Measurements from ENCODE around the gene FBXL20. TPM values are rescaled to one million over a fixed set of nuclear protein-coding genes. Genes with fewer than 3 reads are reported as not detected.
A peak's percentile ranks its signal among the peaks of the same experiment; 100 is the strongest.

Gene FBXL20
- total RNA-seq, 4 donors from 2014 or later: 20.5 to 34.7 (median 26.6) TPM

- TF ChIP-seq, protein P1, sequence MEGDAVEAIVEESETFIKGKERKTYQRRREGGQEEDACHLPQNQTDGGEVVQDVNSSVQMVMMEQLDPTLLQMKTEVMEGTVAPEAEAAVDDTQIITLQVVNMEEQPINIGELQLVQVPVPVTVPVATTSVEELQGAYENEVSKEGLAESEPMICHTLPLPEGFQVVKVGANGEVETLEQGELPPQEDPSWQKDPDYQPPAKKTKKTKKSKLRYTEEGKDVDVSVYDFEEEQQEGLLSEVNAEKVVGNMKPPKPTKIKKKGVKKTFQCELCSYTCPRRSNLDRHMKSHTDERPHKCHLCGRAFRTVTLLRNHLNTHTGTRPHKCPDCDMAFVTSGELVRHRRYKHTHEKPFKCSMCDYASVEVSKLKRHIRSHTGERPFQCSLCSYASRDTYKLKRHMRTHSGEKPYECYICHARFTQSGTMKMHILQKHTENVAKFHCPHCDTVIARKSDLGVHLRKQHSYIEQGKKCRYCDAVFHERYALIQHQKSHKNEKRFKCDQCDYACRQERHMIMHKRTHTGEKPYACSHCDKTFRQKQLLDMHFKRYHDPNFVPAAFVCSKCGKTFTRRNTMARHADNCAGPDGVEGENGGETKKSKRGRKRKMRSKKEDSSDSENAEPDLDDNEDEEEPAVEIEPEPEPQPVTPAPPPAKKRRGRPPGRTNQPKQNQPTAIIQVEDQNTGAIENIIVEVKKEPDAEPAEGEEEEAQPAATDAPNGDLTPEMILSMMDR (IDR thresholded peaks at IDR 0.05): no peak
- no peak for TF ChIP-seq POLR2A (IDR thresholded peaks at IDR 0.05)
- Histone ChIP-seq H3K4me1 (peaks cover 0 to 25% (median 20%) of the 10 kb centered on the region in 4 donors), H3K27ac (peak overlapping the region in 1 of 4 donors; percentile 60), H3K27me3 (peaks cover 0 to 12% of the 10 kb centered on the region in 2 donors), H3K9me3 (no peaks in the 10 kb centered on the region), H3K4me3 (peak overlapping the region; percentile 23 to 49 (median 46)), H3K36me3 (peaks cover 0 to 3% (median 0%) of the 10 kb centered on the region in 3 donors)
- DNase-seq: no peak
Measured at GRCh38 chr17:39210093-39210434, 191.4 kb downstream of the FBXL20 start.

DNA sequence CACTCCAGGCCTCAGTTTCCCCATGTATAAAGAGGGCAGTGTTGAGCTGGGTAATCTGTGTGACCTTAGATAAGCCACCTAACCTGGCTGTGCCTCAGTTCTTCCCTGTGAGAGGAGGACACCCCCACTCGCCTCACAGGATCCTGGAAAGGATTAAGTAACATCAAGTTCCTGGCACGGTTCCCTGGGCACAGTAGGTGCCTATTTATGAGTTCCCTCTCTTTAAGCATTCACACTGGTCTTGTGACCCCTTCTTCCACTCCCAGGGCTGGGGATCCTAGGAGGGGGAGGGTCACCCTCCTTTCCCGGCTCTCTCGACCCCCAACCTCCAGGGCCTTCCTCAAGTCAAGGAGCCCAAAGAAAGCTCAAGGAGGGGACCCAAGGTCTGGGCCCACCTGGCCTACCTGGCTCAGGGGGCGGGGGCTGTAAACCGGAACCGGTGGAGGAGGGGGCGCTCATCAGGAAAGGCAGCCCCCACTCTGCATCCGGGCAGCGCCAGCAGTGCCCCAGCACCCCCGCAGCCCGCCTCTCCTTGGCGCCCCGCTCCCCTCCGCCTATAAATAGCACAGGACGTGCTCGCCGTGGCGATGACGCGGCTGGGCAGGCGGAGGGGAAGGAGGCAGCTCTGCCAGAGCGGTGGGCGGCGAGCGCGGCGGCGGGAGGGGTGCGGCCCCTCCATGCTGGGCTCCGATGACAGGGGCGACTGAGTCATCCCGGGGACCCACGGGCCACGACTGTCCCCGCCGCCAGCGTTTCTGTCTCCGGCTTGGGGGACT lies 191.9 kb downstream of the FBXL20 start:
- peak overlapping the region in 1 of 4 donors; percentile 60 for H3K27ac ChIP-seq
- peaks cover 0 to 8% (median 0%) of the 10 kb centered on the region in 3 donors for H3K36me3 ChIP-seq
- no peaks in the 10 kb centered on the region for H3K9me3 ChIP-seq
- H3K4me1 ChIP-seq: peaks cover 0 to 25% (median 20%) of the 10 kb centered on the region in 4 donors
- peak overlapping the region; percentile 23 to 49 (median 46) for H3K4me3 ChIP-seq
- TF ChIP-seq, protein P1 (IDR thresholded peaks at IDR 0.05): no peak
- TF ChIP-seq POLR2A (IDR thresholded peaks at IDR 0.05): no peak
- peaks cover 0 to 12% of the 10 kb centered on the region in 2 donors for H3K27me3 ChIP-seq
- DNase-seq: peak in 2 of 3 donors; percentile 73 to 79

DNA sequence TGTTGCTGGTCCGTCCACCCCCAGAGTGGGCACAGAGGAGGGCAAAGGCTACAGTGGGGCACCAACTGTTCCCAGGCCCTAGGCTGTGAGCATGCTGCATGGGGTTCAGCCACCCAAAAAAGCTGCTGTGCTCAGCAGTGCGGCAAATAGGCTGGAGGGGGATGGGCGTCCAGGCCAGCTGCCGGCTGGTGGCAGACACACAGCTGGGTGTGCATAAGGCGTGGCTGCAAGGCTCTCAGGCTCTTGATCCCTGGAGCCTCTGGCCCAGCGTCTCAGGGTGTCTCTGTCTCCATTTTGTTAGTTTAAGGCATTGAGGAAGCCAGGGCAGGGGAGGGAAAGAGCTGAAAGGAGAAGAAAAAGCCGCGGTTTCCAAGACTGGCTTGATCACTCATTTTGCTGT lies 192.5 kb downstream of the FBXL20 start:
- Histone ChIP-seq H3K4me3 (no peak overlapping the region), H3K27ac (peak overlapping the region in 1 of 4 donors; percentile 60), H3K4me1 (peaks cover 0 to 25% (median 20%) of the 10 kb centered on the region in 4 donors), H3K27me3 (peaks cover 0 to 12% of the 10 kb centered on the region in 2 donors), H3K9me3 (no peaks in the 10 kb centered on the region), H3K36me3 (peaks cover 0 to 14% (median 0%) of the 10 kb centered on the region in 3 donors)
- TF ChIP-seq POLR2A (IDR thresholded peaks at IDR 0.05): no peak
- TF ChIP-seq, protein P1 (IDR thresholded peaks at IDR 0.05): no peak
- peak; percentile 63 to 88 (median 83) for DNase-seq

DNA sequence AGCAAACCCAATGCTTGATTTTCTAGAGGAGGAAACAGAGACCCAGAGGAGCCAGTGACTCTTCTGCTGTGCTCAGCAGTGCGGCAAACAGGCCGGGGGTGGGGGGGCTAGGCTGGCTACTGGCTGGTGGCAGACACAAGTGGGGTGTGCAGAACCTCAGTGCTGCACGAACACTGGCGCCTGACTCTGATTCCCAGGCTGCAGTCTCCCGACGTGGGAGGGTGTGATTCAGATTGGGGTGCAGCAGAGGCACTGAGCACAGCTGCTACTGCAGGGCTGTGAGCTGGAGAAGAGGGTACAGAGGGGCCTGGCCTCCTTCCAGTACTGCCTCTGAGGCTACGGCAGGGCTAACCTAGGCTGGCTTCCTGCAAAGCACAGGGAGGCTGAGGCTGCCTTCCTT lies 193.3 kb downstream of the FBXL20 start:
- TF ChIP-seq, protein P1 (IDR thresholded peaks at IDR 0.05): no peak
- no peak for TF ChIP-seq POLR2A (IDR thresholded peaks at IDR 0.05)
- Histone ChIP-seq H3K27me3 (peaks cover 0 to 12% of the 10 kb centered on the region in 2 donors), H3K9me3 (no peaks in the 10 kb centered on the region), H3K4me3 (no peak overlapping the region), H3K4me1 (peaks cover 0 to 25% (median 20%) of the 10 kb centered on the region in 4 donors), H3K27ac (peak overlapping the region in 1 of 4 donors; percentile 60), H3K36me3 (peaks cover 0 to 22% (median 0%) of the 10 kb centered on the region in 3 donors)
- DNase-seq: peak in 1 of 3 donors; percentile 32

- Histone ChIP-seq H3K36me3 (peaks cover 0 to 42% (median 0%) of the 10 kb centered on the region in 3 donors), H3K27ac (no peak overlapping the region), H3K4me1 (peaks cover 0 to 34% (median 26%) of the 10 kb centered on the region in 4 donors), H3K9me3 (no peaks in the 10 kb centered on the region), H3K4me3 (no peak overlapping the region), H3K27me3 (peaks cover 0 to 6% of the 10 kb centered on the region in 2 donors)
- no peak for TF ChIP-seq POLR2A (IDR thresholded peaks at IDR 0.05)
- TF ChIP-seq, protein P1 (IDR thresholded peaks at IDR 0.05): no peak
- DNase-seq: no peak
Measured at GRCh38 chr17:39205112-39205526, 196.3 kb downstream of the FBXL20 start.

Measured in Peyer's patch (tissue), 4 donors.